Measurements from ENCODE around the gene BPNT1. TPM values are rescaled to one million over a fixed set of nuclear protein-coding genes. Genes with fewer than 3 reads are reported as not detected.
A peak's percentile ranks its signal among the peaks of the same experiment; 100 is the strongest.

The BPNT1 gene
- total and polyA plus RNA-seq, 2 donors (not counting 1 experiment from before 2014, with no cell fraction given) = 18.3 to 24.4 TPM

- Histone ChIP-seq H3K79me2 (ENCODE audit: control insufficient read depth, insufficient read depth, low read length) (peaks cover 21% of the 10 kb centered on the region), H3K9ac (ENCODE audit: low read length) (no peak overlapping the region), H3K9me3 (ENCODE audit: control extremely low read depth in 1 of 3, control insufficient read depth in 2 of 3, insufficient read depth in 1 of 3, low read length in 2 of 3) (no peaks in the 10 kb centered on the region), H3K27ac (ENCODE audit: low read length in 2 of 2) (no peak overlapping the region), H2AFZ (ENCODE audit: insufficient read depth, low read depth, low read length, poor library complexity, severe bottlenecking) (no peak overlapping the region), H3K4me3 (ENCODE audit: control extremely low read depth in 1 of 5, extremely low read depth in 1 of 5, insufficient read depth in 1 of 5, low read depth in 2 of 5, low read length in 4 of 5) (no peak overlapping the region), H3K4me2 (replicated peaks; ENCODE audit: low read depth, low read length, poor library complexity, severe bottlenecking) (no peak overlapping the region), H3K36me3 (replicated peaks in 1 of 2; ENCODE audit: control extremely low read depth in 1 of 2, control insufficient read depth in 1 of 2, extremely low read depth in 1 of 2, insufficient read depth in 2 of 2, low read length in 1 of 2) (peaks cover 7 to 56% of the 10 kb centered on the region in 2 experiments), H3K27me3 (replicated peaks in 1 of 4; ENCODE audit: control extremely low read depth in 1 of 4, control insufficient read depth in 3 of 4, insufficient read depth in 4 of 4, low read length in 3 of 4) (no peaks in the 10 kb centered on the region), H4K20me1 (ENCODE audit: control insufficient read depth, insufficient read depth, low read length, poor library complexity, severe bottlenecking) (peaks cover 2% of the 10 kb centered on the region), H3K4me1 (ENCODE audit: control insufficient read depth in 2 of 2, insufficient read depth in 2 of 2, low read length in 2 of 2) (peaks cover 4 to 7% of the 10 kb centered on the region in 2 donors)
- Mint-ChIP-seq H3K27me3 (no peaks in the 10 kb centered on the region), H3K4me3 (no peak overlapping the region), H3K4me1 (peaks cover 16% of the 10 kb centered on the region), H3K27ac (no peak overlapping the region), H3K9me3 (ENCODE audit: insufficient read depth) (no peaks in the 10 kb centered on the region)
- TF ChIP-seq, protein P1, sequence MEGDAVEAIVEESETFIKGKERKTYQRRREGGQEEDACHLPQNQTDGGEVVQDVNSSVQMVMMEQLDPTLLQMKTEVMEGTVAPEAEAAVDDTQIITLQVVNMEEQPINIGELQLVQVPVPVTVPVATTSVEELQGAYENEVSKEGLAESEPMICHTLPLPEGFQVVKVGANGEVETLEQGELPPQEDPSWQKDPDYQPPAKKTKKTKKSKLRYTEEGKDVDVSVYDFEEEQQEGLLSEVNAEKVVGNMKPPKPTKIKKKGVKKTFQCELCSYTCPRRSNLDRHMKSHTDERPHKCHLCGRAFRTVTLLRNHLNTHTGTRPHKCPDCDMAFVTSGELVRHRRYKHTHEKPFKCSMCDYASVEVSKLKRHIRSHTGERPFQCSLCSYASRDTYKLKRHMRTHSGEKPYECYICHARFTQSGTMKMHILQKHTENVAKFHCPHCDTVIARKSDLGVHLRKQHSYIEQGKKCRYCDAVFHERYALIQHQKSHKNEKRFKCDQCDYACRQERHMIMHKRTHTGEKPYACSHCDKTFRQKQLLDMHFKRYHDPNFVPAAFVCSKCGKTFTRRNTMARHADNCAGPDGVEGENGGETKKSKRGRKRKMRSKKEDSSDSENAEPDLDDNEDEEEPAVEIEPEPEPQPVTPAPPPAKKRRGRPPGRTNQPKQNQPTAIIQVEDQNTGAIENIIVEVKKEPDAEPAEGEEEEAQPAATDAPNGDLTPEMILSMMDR (IDR thresholded peaks at IDR 0.05) = no peak
- TF ChIP-seq EZH2 (IDR thresholded peaks at IDR 0.05; ENCODE audit: borderline replicate concordance, insufficient read depth, low read depth, low read length, poor library complexity, severe bottlenecking) = no peak
- ATAC-seq (ENCODE audit: low read depth) = no peak
- DNase-seq = no peak
- CTCF ChIA-PET = interaction anchor here (0.6 to 1.5 kb wide), 2 partner anchors 13 to 109 kb away, joined by 4 to 7 read pairs; no protein-coding TSS in a partner anchor
- POLR2A ChIA-PET = no interaction called here
- intact Hi-C loops (cut with micrococcal nuclease) = no loop called here
Measured at GRCh38 chr1:220099826-220100225, 10.2 kb upstream of the BPNT1 start.

- CTCF ChIA-PET = interaction anchor here (0.9 to 1.2 kb wide), 5 partner anchors 15 to 104 kb away, joined by 3 to 5 read pairs (median 3); partner anchors contain the start of gene EPRS1
Measured at GRCh38 chr1:220094016-220094911, 4.7 kb upstream of the BPNT1 start, which contains the start of gene IARS2. TSS of gene IARS2 (plus strand) at chr1:220094132. CDS start at chr1:220094217, 85 bp downstream.

More at GRCh38 chr1:220094016-220094911, 4.7 kb upstream of the BPNT1 start, which contains the start of gene IARS2:
- Histone ChIP-seq H3K27me3 (replicated peaks in 1 of 4; ENCODE audit: control extremely low read depth in 1 of 4, control insufficient read depth in 3 of 4, insufficient read depth in 4 of 4, low read length in 3 of 4) (no peaks in the 10 kb centered on the region), H3K79me2 (ENCODE audit: control insufficient read depth, insufficient read depth, low read length) (peaks cover 33% of the 10 kb centered on the region), H2AFZ (ENCODE audit: insufficient read depth, low read depth, low read length, poor library complexity, severe bottlenecking) (peak within 1 kb of the TSS; percentile 95), H3K4me3 (ENCODE audit: control extremely low read depth in 1 of 5, extremely low read depth in 1 of 5, insufficient read depth in 1 of 5, low read depth in 2 of 5, low read length in 4 of 5) (peak within 1 kb of the TSS; percentile 72 to 96 (median 88)), H3K4me2 (replicated peaks; ENCODE audit: low read depth, low read length, poor library complexity, severe bottlenecking) (peak within 1 kb of the TSS; percentile 80), H4K20me1 (ENCODE audit: control insufficient read depth, insufficient read depth, low read length, poor library complexity, severe bottlenecking) (peaks cover 7% of the 10 kb centered on the region), H3K36me3 (replicated peaks in 1 of 2; ENCODE audit: control extremely low read depth in 1 of 2, control insufficient read depth in 1 of 2, extremely low read depth in 1 of 2, insufficient read depth in 2 of 2, low read length in 1 of 2) (peaks cover 0 to 15% of the 10 kb centered on the region in 2 experiments), H3K9me3 (ENCODE audit: control extremely low read depth in 1 of 3, control insufficient read depth in 2 of 3, insufficient read depth in 1 of 3, low read length in 2 of 3) (no peaks in the 10 kb centered on the region), H3K4me1 (ENCODE audit: control insufficient read depth in 2 of 2, insufficient read depth in 2 of 2, low read length in 2 of 2) (peaks cover 15 to 22% of the 10 kb centered on the region in 2 donors), H3K9ac (ENCODE audit: low read length) (peak within 1 kb of the TSS; percentile 81), H3K27ac (ENCODE audit: low read length in 2 of 2) (peak within 1 kb of the TSS; percentile 41 to 81)
- H3K9me3 Mint-ChIP-seq (ENCODE audit: insufficient read depth) = no peaks in the 10 kb centered on the region
- DNase-seq (peak; percentile 89), ATAC-seq (ENCODE audit: low read depth) (peak; percentile 77)
- POLR2A ChIA-PET = interaction anchor here (0.6 kb wide), 1 partner anchor 58 kb away, joined by 4 read pairs; no protein-coding TSS in a partner anchor
- TF ChIP-seq, protein P1 (IDR thresholded peaks at IDR 0.05) = no peak
- TF ChIP-seq EZH2 (IDR thresholded peaks at IDR 0.05; ENCODE audit: borderline replicate concordance, insufficient read depth, low read depth, low read length, poor library complexity, severe bottlenecking) = no peak
- peaks cover 33% of the 10 kb centered on the region for H3K4me1 Mint-ChIP-seq
- no peaks in the 10 kb centered on the region for H3K27me3 Mint-ChIP-seq
- under 1% methylated on average over 68 of the region's 73 CpGs for WGBS (ENCODE audit: insufficient coverage)
- intact Hi-C loops (cut with micrococcal nuclease) = loop anchor here (1.0 to 5.0 kb wide), 3 partner anchors 8 to 1807 kb away; partner anchors contain the start of genes EPRS1 and RRP15
- peak within 1 kb of the TSS; percentile 76 for H3K27ac Mint-ChIP-seq
- peak within 1 kb of the TSS; percentile 82 for H3K4me3 Mint-ChIP-seq
